M059J (cell line): ENCODE results near the gene WNT11. TPM values are rescaled to one million over a fixed set of nuclear protein-coding genes. Genes with fewer than 3 reads are reported as not detected.

Experiments used
- DNase-seq: peaks from one replicate; pipeline ENCODE4 v3.0.0-alpha.2; 2012; ENCODE audit warnings: low read depth
- total RNA-seq: library from RNA; depleted of rRNA; stranded (reverse); fragments of >200 nt; shearing (Covaris generic); gene quantifications from 2 replicates; pipeline ENCODE4 v1.2.3, GENCODE V29; 2014

Gene WNT11
- total RNA-seq, 1 experiment from 2014 or later, result 3.1 TPM

GRCh38 chr11:76218449-76219178 lies 12.3 kb upstream of the WNT11 start:
- no peak for DNase-seq

- DNase-seq, result no peak
Observed at GRCh38 chr11:76217653-76218160, 11.4 kb upstream of the WNT11 start.

- no peak for DNase-seq
Observed at GRCh38 chr11:76216536-76217325, 10.4 kb upstream of the WNT11 start.

GRCh38 chr11:76215941-76216340 lies 9.6 kb upstream of the WNT11 start:
- DNase-seq, result peak; percentile 78

- DNase-seq, result no peak
Observed at GRCh38 chr11:76214968-76215548, 8.8 kb upstream of the WNT11 start.

GRCh38 chr11:76214186-76214585 lies 7.9 kb upstream of the WNT11 start:
- no peak for DNase-seq

GRCh38 chr11:76212086-76213035 lies 6.1 kb upstream of the WNT11 start:
- DNase-seq, result no peak

- DNase-seq, result no peak
Observed at GRCh38 chr11:76210931-76211851, 4.9 kb upstream of the WNT11 start.

GRCh38 chr11:76209973-76210930 lies 4.0 kb upstream of the WNT11 start:
- peak; percentile 57 for DNase-seq

- no peak for DNase-seq
Observed at GRCh38 chr11:76209375-76209972, 3.2 kb upstream of the WNT11 start.

GRCh38 chr11:76208438-76209374 lies 2.4 kb upstream of the WNT11 start:
- DNase-seq, result peak; percentile 65

GRCh38 chr11:76207642-76208401 lies 1.5 kb upstream of the WNT11 start:
- DNase-seq, result peak; percentile 72

GRCh38 chr11:76206077-76206326 lies 300 bp downstream of the WNT11 start:
- no peak for DNase-seq

- no peak for DNase-seq
Observed at GRCh38 chr11:76205252-76206076, 838 bp downstream of the WNT11 start.

- no peak for DNase-seq
Observed at GRCh38 chr11:76203937-76204336, 2.4 kb downstream of the WNT11 start.
